SU-DHL-6 (cell line): Measurements from ENCODE around the gene FRAT2.

Experiments used
- CTCF ChIP-seq: fragments of 200-600 bp; sonication (generic); IDR thresholded peaks from one replicate; pipeline ENCODE4 v1.5.1; 2017; ENCODE audit warnings: antibody characterized with exemption, mild to moderate bottlenecking, low read length, moderate library complexity; ENCODE audit not compliant: insufficient read depth, poor library complexity, severe bottlenecking
- EZH2phosphoT487 ChIP-seq: fragments of 200-600 bp; sonication (generic), shearing (Covaris generic); conservative IDR thresholded peaks from 2 replicates; pipeline ENCODE4 v1.6.1; 2018; ENCODE audit warnings: mild to moderate bottlenecking, antibody characterized with exemption, low read length, moderate library complexity, mixed read lengths

- no peak for TF ChIP-seq CTCF
- TF ChIP-seq EZH2phosphoT487, result no peak
Measured at GRCh38 chr10:97358781-97359180, 24.3 kb upstream of the FRAT2 start.
